HCT116 (cell line): Measurements from ENCODE around the gene NUB1. TPM values are rescaled to one million over a fixed set of nuclear protein-coding genes. Genes with fewer than 3 reads are reported as not detected.
A peak's percentile ranks its signal among the peaks of the same experiment; 100 is the strongest.

ENCODE experiments used
- ATAC-seq: fragments of 200-7000 bp; cut with Tn5 transposase; 2 replicates; pipeline ENCODE4 v1.9.1; 2020; ENCODE audit warnings: mild to moderate bottlenecking, moderate library complexity
- BruUV-seq: library from RNA; stranded (reverse); fragments of 400-500 nt; replicated peaks from 2 replicates; lab custom pipeline; 2021; lab: Mats Ljungman, UMichigan
- CTCF ChIA-PET: fragments of 300-600 bp; sonication (Branson Sonifier 250); formaldehyde crosslinking; loops from one replicate; lab custom pipeline; 2021; ENCODE audit warnings: antibody characterized with exemption; lab: Charles Lee
- POLR2A ChIA-PET: fragments of 300-600, 350-600 bp; sonication (Branson Sonifier 250); formaldehyde crosslinking; loops from one replicate; lab custom pipeline; 2021; ENCODE audit warnings: antibody characterized with exemption; lab: Charles Lee
- RAD21 ChIA-PET, 2 experiments: fragments of 300-600 bp; sonication (Branson Sonifier 250); formaldehyde crosslinking; loops; one replicate each; lab custom pipeline; 2023; ENCODE audit warnings: low total read pairs in 2 of 2; ENCODE audit not compliant: uncharacterized antibody in 2 of 2, unreplicated experiment in 2 of 2, low non-redundant PET in 1 of 2; lab: Charles Lee
- DNase-seq: peaks from one replicate; pipeline ENCODE4 v3.0.0-alpha.2; 2010; ENCODE audit warnings: low read depth, low spot score
- H2AFZ ChIP-seq: fragments of 200-600 bp; shearing (Covaris generic), sonication (generic); 2 replicates; pipeline ENCODE4 v1.6.1; 2017; ENCODE audit warnings: low read depth, mixed run types, mixed read lengths, antibody characterized with exemption, low read length; ENCODE audit not compliant: poor library complexity, severe bottlenecking
- H3K27ac ChIP-seq: 2 replicates; pipeline ENCODE4 v1.5.1; 2012; ENCODE audit warnings: low read depth, low read length
- H3K27me3 ChIP-seq: fragments of 200-600 bp; sonication (generic); 2 replicates; pipeline ENCODE4 v1.6.1; 2016; ENCODE audit warnings: mixed run types, low read length, mixed read lengths; ENCODE audit not compliant: insufficient read depth
- H3K36me3 ChIP-seq, 2 experiments: fragments of 200-500 bp in 1 of 2; fragments of 200-600 bp in 1 of 2; sonication (Bioruptor generic) in 1 of 2; sonication (generic) in 1 of 2; 2 replicates each; pipeline versions ENCODE4 v1.5.1 to v1.6.1; 2014 to 2016; ENCODE audit warnings: low read length in 2 of 2, inconsistent platforms in 1 of 2, mixed read lengths in 1 of 2, mixed run types in 1 of 2; ENCODE audit not compliant: insufficient read depth in 2 of 2, control insufficient read depth in 1 of 2
- H3K4me1 ChIP-seq, 2 experiments: fragments of 200-600 bp in 1 of 2; sonication (generic) in 1 of 2; 2 replicates each; pipeline versions ENCODE4 v1.5.1 to v1.6.1; 2012 to 2017; ENCODE audit warnings: low read length in 2 of 2, inconsistent platforms in 1 of 2, mild to moderate bottlenecking in 1 of 2, mixed read lengths in 1 of 2, mixed run types in 1 of 2, moderate library complexity in 1 of 2; ENCODE audit not compliant: insufficient read depth in 2 of 2, control insufficient read depth in 1 of 2
- H3K4me2 ChIP-seq: fragments of 200-600 bp; sonication (generic); 2 replicates; pipeline ENCODE4 v1.6.1; 2017; ENCODE audit warnings: mixed run types, low read length, mixed read lengths
- H3K4me3 ChIP-seq, 2 experiments: fragments of 200-600 bp in 1 of 2; sonication (generic) in 1 of 2; replicated peaks in 1 of 2; 2 replicates each; pipeline ENCODE4 v1.5.1; 2011 to 2016; ENCODE audit warnings: low read length in 2 of 2, control low read depth in 1 of 2, low read depth in 1 of 2, mild to moderate bottlenecking in 1 of 2, mixed read lengths in 1 of 2, mixed run types in 1 of 2
- H3K79me2 ChIP-seq: fragments of 200-600 bp; sonication (generic); 2 replicates; pipeline ENCODE4 v1.6.1; 2017; ENCODE audit warnings: mild to moderate bottlenecking, mixed run types, low read length, moderate library complexity, mixed read lengths; ENCODE audit not compliant: insufficient read depth
- H3K9ac ChIP-seq: fragments of 200-600 bp; sonication (generic); 2 replicates; pipeline ENCODE4 v1.6.1; 2016; ENCODE audit warnings: low read length, mixed read lengths
- H3K9me2 ChIP-seq: fragments of 200-600 bp; sonication (generic), shearing (Covaris generic); 2 replicates; pipeline ENCODE4 v1.6.1; 2017; ENCODE audit warnings: mixed run types, mild to moderate bottlenecking, moderate library complexity; ENCODE audit not compliant: insufficient read depth
- H3K9me3 ChIP-seq, 2 experiments: fragments of 200-500 bp in 1 of 2; fragments of 200-600 bp in 1 of 2; sonication (Bioruptor generic) in 1 of 2; sonication (generic) in 1 of 2; 2 replicates each; pipeline ENCODE4 v1.6.1; 2014 to 2017; ENCODE audit warnings: low read length in 2 of 2, mixed read lengths in 2 of 2, inconsistent platforms in 1 of 2, low read depth in 1 of 2, mild to moderate bottlenecking in 1 of 2, mixed run types in 1 of 2, moderate library complexity in 1 of 2; ENCODE audit not compliant: control insufficient read depth in 1 of 2, insufficient read depth in 1 of 2
- H4K20me1 ChIP-seq: fragments of 200-600 bp; sonication (generic), shearing (Covaris generic); 2 replicates; pipeline ENCODE4 v1.6.1; 2017; ENCODE audit warnings: mixed run types, mild to moderate bottlenecking, moderate library complexity; ENCODE audit not compliant: insufficient read depth
- CTCF ChIP-seq, 3 experiments: fragments of 200-600 bp in 1 of 3; sonication (generic) in 1 of 3; IDR thresholded peaks in 2 of 3; conservative IDR thresholded peaks in 1 of 3; 2 replicates each; pipeline ENCODE4 v1.5.1; 2012 to 2017; ENCODE audit warnings: low read depth in 2 of 3, low read length in 2 of 3, antibody characterized with exemption in 1 of 3, borderline replicate concordance in 1 of 3, control low read depth in 1 of 3, mild to moderate bottlenecking in 1 of 3, mixed read lengths in 1 of 3, mixed run types in 1 of 3, moderate library complexity in 1 of 3; ENCODE audit not compliant: insufficient read depth in 1 of 3
- ELF1 ChIP-seq: IDR thresholded peaks from 2 replicates; pipeline ENCODE4 v1.6.1; 2012; ENCODE audit warnings: low read depth, borderline replicate concordance
- REST ChIP-seq: IDR thresholded peaks from 2 replicates; pipeline ENCODE4 v1.6.1; 2012; ENCODE audit warnings: low read depth
- SP1 ChIP-seq: IDR thresholded peaks from 2 replicates; pipeline ENCODE4 v1.6.1; 2012; ENCODE audit warnings: low read depth
- intact Hi-C: fragments of 100-400 bp; cut with micrococcal nuclease; formaldehyde crosslinking; loops from 2 replicates; pipeline ENCODE4 v1.10.0; 2022
- total RNA-seq: library from RNA; stranded (reverse); gene quantifications from one replicate; pipeline ENCODE4 v1.2.1, GENCODE V29; 2021; ENCODE audit not compliant: unreplicated experiment

The NUB1 gene
- total RNA-seq, 1 experiment from 2014 or later = 44.0 TPM

GRCh38 chr7:151426441-151426903 lies 84.9 kb downstream of the NUB1 start (continued):
- TF ChIP-seq REST (no peak), ELF1 (no peak)

GRCh38 chr7:151426904-151427704 lies 85.5 kb downstream of the NUB1 start:
- peak overlapping the region; percentile 87 for H3K27ac ChIP-seq
- H3K4me1 ChIP-seq = peaks cover 51 to 64% of the 10 kb centered on the region in 2 experiments
- H3K9me3 ChIP-seq = peaks cover under 1 to 3% of the 10 kb centered on the region in 2 experiments; a peak in 3 of 4 replicates
- ATAC-seq (peak; percentile 55), DNase-seq (no peak)
- intact Hi-C loops = no loop called here
- ChIA-PET POLR2A (no interaction called here), CTCF (no interaction called here), RAD21 (interaction anchor here in 1 of 2 experiments (0.6 kb wide), 1 partner anchor 31 kb away, joined by 3 read pairs; no protein-coding TSS in a partner anchor)
- H3K4me2 ChIP-seq = peak overlapping the region; percentile 70
- H3K4me3 ChIP-seq = peak overlapping the region in 1 of 2 experiments; percentile 27; a peak in 2 of 4 replicates
- TF ChIP-seq CTCF (IDR thresholded peaks at IDR 0.05 in 2 of 3, conservative IDR thresholded peaks at IDR 0.05 in 1 of 3; ENCODE audit: borderline replicate concordance in 1 of 3, insufficient read depth in 1 of 3, low read depth in 2 of 3, low read length in 2 of 3) (no peak), SP1 (0 out of 2 replicates have a peak, but pooled peaks have one; percentile 0)
- H3K9ac ChIP-seq = no peak overlapping the region
- H3K9me2 ChIP-seq = no peaks in the 10 kb centered on the region
- H2AFZ ChIP-seq = peak overlapping the region; percentile 52
- H4K20me1 ChIP-seq = no peaks in the 10 kb centered on the region
- no TSS peak for BruUV-seq
- H3K36me3 ChIP-seq = no peaks in the 10 kb centered on the region
- H3K27me3 ChIP-seq = no peaks in the 10 kb centered on the region
- no peaks in the 10 kb centered on the region for H3K79me2 ChIP-seq
